GM04503 (cell line): ENCODE data around the gene MMRN2.

Experiments
- DNase-seq: peaks from one replicate; pipeline ENCODE4 v3.0.0-alpha.2; 2012; ENCODE audit warnings: low read depth

The MMRN2 gene

GRCh38 chr10:86970162-86970981 lies 13.0 kb upstream of the MMRN2 start:
- DNase-seq, result no peak

- DNase-seq, result no peak
These were observed 12.1 kb upstream of the MMRN2 start for GRCh38 chr10:86969421-86970041.

GRCh38 chr10:86968994-86969355 lies 11.6 kb upstream of the MMRN2 start:
- no peak for DNase-seq

- DNase-seq, result no peak
These were observed 11.0 kb upstream of the MMRN2 start, which contains the start of gene ADIRF for GRCh38 chr10:86968271-86968993. Gene ADIRF, plus strand, starts transcription at chr10:86968482. Its CDS starts 63 bp downstream, at chr10:86968545.

- DNase-seq, result no peak
These were observed 10.1 kb upstream of the MMRN2 start for GRCh38 chr10:86967481-86967941.

GRCh38 chr10:86965986-86966654 lies 8.7 kb upstream of the MMRN2 start:
- no peak for DNase-seq

- DNase-seq, result no peak
These were observed 7.4 kb upstream of the MMRN2 start for GRCh38 chr10:86964847-86965190.

- DNase-seq, result no peak
These were observed 6.8 kb upstream of the MMRN2 start for GRCh38 chr10:86964061-86964846.

GRCh38 chr10:86963341-86963919 lies 6.0 kb upstream of the MMRN2 start:
- no peak for DNase-seq

- DNase-seq, result no peak
These were observed 5.5 kb upstream of the MMRN2 start for GRCh38 chr10:86962981-86963310.

- no peak for DNase-seq
These were observed 4.9 kb upstream of the MMRN2 start for GRCh38 chr10:86962136-86962980.

- no peak for DNase-seq
These were observed 4.2 kb upstream of the MMRN2 start for GRCh38 chr10:86961481-86962091.

GRCh38 chr10:86960863-86961434 lies 3.5 kb upstream of the MMRN2 start:
- DNase-seq, result no peak

- DNase-seq, result no peak
These were observed 2.8 kb upstream of the MMRN2 start for GRCh38 chr10:86960003-86960862.

GRCh38 chr10:86959737-86960002 lies 2.3 kb upstream of the MMRN2 start:
- DNase-seq, result no peak

- DNase-seq, result no peak
These were observed 1.7 kb upstream of the MMRN2 start for GRCh38 chr10:86958901-86959736.

- no peak for DNase-seq
These were observed 893 bp upstream of the MMRN2 start, which contains the start of gene SNCG for GRCh38 chr10:86958116-86958900. Gene SNCG, plus strand, starts transcription at chr10:86958599. Its CDS starts 99 bp downstream, at chr10:86958698.
